ENCODE data around the gene NRROS. TPM values are rescaled to one million over a fixed set of nuclear protein-coding genes. Genes with fewer than 3 reads are reported as not detected.

Gene NRROS
- total RNA-seq, 4 donors from 2014 or later: 0.18 to 4.8 (median 0.70) TPM; not detected in 1

- Histone ChIP-seq H3K27ac (peak overlapping the region in 3 of 4 donors; percentile 13 to 87 (median 49)), H3K27me3 (peaks cover 0 to 26% (median 0%) of the 10 kb centered on the region in 4 donors), H3K4me1 (peaks cover 0 to 35% (median 11%) of the 10 kb centered on the region in 3 donors), H3K4me3 (peak overlapping the region in 1 of 4 donors; percentile 42), H3K36me3 (no peaks in the 10 kb centered on the region), H3K9me3 (no peaks in the 10 kb centered on the region)
- intact Hi-C loops (cut with DNase I): no loop called here
- 82 to 88% methylated on average over 10 of the region's 11 CpGs for WGBS, 2 donors
- TF ChIP-seq POLR2A (IDR thresholded peaks at IDR 0.05): no peak
- DNase-seq: no peak
Observed at GRCh38 chr3:196642434-196642833, 2.9 kb downstream of the NRROS start.

GRCh38 chr3:196643201-196643749 is 3.8 kb downstream of the NRROS start:
- 74 to 78% methylated on average over 12 to 13 of the region's 13 CpGs for WGBS, 2 donors
- TF ChIP-seq CTCF (IDR thresholded peaks at IDR 0.05) (no peak), POLR2A (IDR thresholded peaks at IDR 0.05) (peak in 1 of 4 donors; percentile 47)
- intact Hi-C loops (cut with DNase I): no loop called here

GRCh38 chr3:196643761-196644160 is 4.3 kb downstream of the NRROS start:
- no peaks in the 10 kb centered on the region for H3K9me3 ChIP-seq
- intact Hi-C loops (cut with DNase I): no loop called here
- H3K4me1 ChIP-seq: peaks cover 0 to 31% (median 11%) of the 10 kb centered on the region in 3 donors
- 74 to 85% methylated on average over 5 of the region's 5 CpGs for WGBS, 2 donors
- H3K27ac ChIP-seq: peak overlapping the region in 3 of 4 donors; percentile 10 to 38 (median 36)
- peaks cover 0 to 21% (median 0%) of the 10 kb centered on the region in 4 donors for H3K27me3 ChIP-seq
- H3K36me3 ChIP-seq: no peaks in the 10 kb centered on the region
- no peak for DNase-seq
- TF ChIP-seq POLR2A (IDR thresholded peaks at IDR 0.05): no peak
- no peak for TF ChIP-seq CTCF (IDR thresholded peaks at IDR 0.05)
- no peak overlapping the region for H3K4me3 ChIP-seq

More at GRCh38 chr3:196643201-196643749, 3.8 kb downstream of the NRROS start:
- Histone ChIP-seq H3K4me3 (no peak overlapping the region), H3K9me3 (no peaks in the 10 kb centered on the region), H3K36me3 (no peaks in the 10 kb centered on the region), H3K27me3 (peaks cover 0 to 26% (median 0%) of the 10 kb centered on the region in 4 donors), H3K27ac (peak overlapping the region in 3 of 4 donors; percentile 10 to 38 (median 36)), H3K4me1 (peaks cover 0 to 35% (median 11%) of the 10 kb centered on the region in 3 donors)
- no peak for DNase-seq

- Histone ChIP-seq H3K27me3 (peaks cover 0 to 8% (median 0%) of the 10 kb centered on the region in 4 donors), H3K27ac (no peak overlapping the region), H3K36me3 (no peaks in the 10 kb centered on the region), H3K9me3 (no peaks in the 10 kb centered on the region), H3K4me1 (peaks cover 0 to 18% (median under 1%) of the 10 kb centered on the region in 3 donors), H3K4me3 (no peak overlapping the region)
- 92 to 95% methylated on average over 3 to 4 of the region's 4 CpGs for WGBS, 2 donors
- DNase-seq: no peak
- intact Hi-C loops (cut with DNase I): no loop called here
- TF ChIP-seq POLR2A (IDR thresholded peaks at IDR 0.05) (no peak), CTCF (IDR thresholded peaks at IDR 0.05) (no peak)
Observed at GRCh38 chr3:196645096-196645495, 5.6 kb downstream of the NRROS start.

- Histone ChIP-seq H3K27me3 (no peaks in the 10 kb centered on the region), H3K9me3 (no peaks in the 10 kb centered on the region), H3K27ac (no peak overlapping the region), H3K36me3 (no peaks in the 10 kb centered on the region), H3K4me3 (no peak overlapping the region), H3K4me1 (peaks cover 5 to 16% (median 8%) of the 10 kb centered on the region in 3 donors)
- intact Hi-C loops (cut with DNase I): no loop called here
- WGBS, 2 donors: 83 to 90% methylated on average over 11 to 14 of the region's 21 CpGs
- no peak for TF ChIP-seq CTCF (IDR thresholded peaks at IDR 0.05)
- TF ChIP-seq POLR2A (IDR thresholded peaks at IDR 0.05): no peak
- no peak for DNase-seq
Observed at GRCh38 chr3:196645897-196646665, 6.6 kb downstream of the NRROS start.

Data from esophagus squamous epithelium (tissue), 5 donors.